Endodermal cell (in vitro differentiated cells): ENCODE data around the gene C13orf46. TPM values are rescaled to one million over a fixed set of nuclear protein-coding genes. Genes with fewer than 3 reads are reported as not detected.
A peak's percentile ranks its signal among the peaks of the same experiment; 100 is the strongest.

ENCODE experiments used
- DNase-seq: peaks from one replicate; pipeline ENCODE4 v3.0.0-alpha.2; 2017
- H3K27ac ChIP-seq: 2 replicates; pipeline ENCODE4 v1.5.1; 2013; ENCODE audit warnings: mild to moderate bottlenecking, low read depth, low read length, moderate library complexity
- H3K27me3 ChIP-seq: 2 replicates; pipeline ENCODE4 v1.6.1; 2013; ENCODE audit warnings: mild to moderate bottlenecking, low read length, moderate library complexity; ENCODE audit not compliant: insufficient read depth, control insufficient read depth, poor library complexity, severe bottlenecking
- H3K36me3 ChIP-seq: 2 replicates; pipeline ENCODE4 v1.7.0; 2013; ENCODE audit warnings: mild to moderate bottlenecking, low read length, moderate library complexity; ENCODE audit not compliant: control insufficient read depth, insufficient read depth
- H3K4me1 ChIP-seq: one replicate; pipeline ENCODE4 v1.7.0; 2013; ENCODE audit warnings: low read length; ENCODE audit not compliant: control insufficient read depth, insufficient read depth
- H3K4me3 ChIP-seq: 2 replicates; pipeline ENCODE4 v1.5.1; 2013; ENCODE audit warnings: mild to moderate bottlenecking, low read length, moderate library complexity
- H3K9ac ChIP-seq: 2 replicates; pipeline ENCODE4 v1.6.1; 2013; ENCODE audit warnings: mild to moderate bottlenecking, low read length, moderate library complexity; ENCODE audit not compliant: poor library complexity, severe bottlenecking; ENCODE audit errors: extremely low read depth
- H3K9me3 ChIP-seq: 2 replicates; pipeline ENCODE4 v1.6.1; 2013; ENCODE audit warnings: mild to moderate bottlenecking, low read length, moderate library complexity; ENCODE audit not compliant: control insufficient read depth
- H3K27ac Mint-ChIP-seq: 2 replicates; pipeline ENCODE4 v1.8.0; 2020; ENCODE audit warnings: mixed read lengths
- H3K27me3 Mint-ChIP-seq: 2 replicates; pipeline ENCODE4 v1.8.0; 2021; ENCODE audit warnings: mild to moderate bottlenecking, mixed read lengths; ENCODE audit not compliant: insufficient read depth
- H3K36me3 Mint-ChIP-seq: 2 replicates; pipeline ENCODE4 v1.8.0; 2020; ENCODE audit warnings: low read depth, mixed read lengths
- H3K4me1 Mint-ChIP-seq: 2 replicates; pipeline ENCODE4 v1.8.0; 2020; ENCODE audit warnings: mixed read lengths
- H3K4me3 Mint-ChIP-seq: 2 replicates; pipeline ENCODE4 v1.8.0; 2020; ENCODE audit warnings: mild to moderate bottlenecking, moderate library complexity, mixed read lengths
- H3K9me3 Mint-ChIP-seq: 2 replicates; pipeline ENCODE4 v1.8.0; 2020; ENCODE audit warnings: mild to moderate bottlenecking, mixed read lengths
- WGBS, 2 experiments: methylation state at CpG; one replicate each; pipeline versions ENCODE4 v1.1.5 to v1.1.7; 2013; ENCODE audit warnings: missing lambda C conversion rate in 2 of 2, mixed read lengths in 1 of 2; ENCODE audit not compliant: insufficient coverage in 1 of 2, insufficient read length in 1 of 2; 5-methylcytosine and 5-hydroxymethylcytosine counted together
- total RNA-seq, 2 donors: library from RNA; stranded (reverse); fragmentation: NEBNext Ultra II Directional in 1 of 2; extraction: Animal tissue kit (Norgen Biotek cat#: 25700) in 1 of 2; gene quantifications; 2 replicates in 1 of 2; 3 replicates in 1 of 2; pipeline ENCODE4 v1.2.1, GENCODE V29; 2021
- TF ChIP-seq, protein P1 (sequence below): fragments of 200-600 bp; sonication (generic); conservative IDR thresholded peaks from 2 replicates; pipeline ENCODE4 v1.5.0; 2021; ENCODE audit warnings: antibody characterized with exemption, mild to moderate bottlenecking

Gene C13orf46
- total RNA-seq, 2 donors from 2014 or later, result 0.20 to 0.27 TPM

DNA sequence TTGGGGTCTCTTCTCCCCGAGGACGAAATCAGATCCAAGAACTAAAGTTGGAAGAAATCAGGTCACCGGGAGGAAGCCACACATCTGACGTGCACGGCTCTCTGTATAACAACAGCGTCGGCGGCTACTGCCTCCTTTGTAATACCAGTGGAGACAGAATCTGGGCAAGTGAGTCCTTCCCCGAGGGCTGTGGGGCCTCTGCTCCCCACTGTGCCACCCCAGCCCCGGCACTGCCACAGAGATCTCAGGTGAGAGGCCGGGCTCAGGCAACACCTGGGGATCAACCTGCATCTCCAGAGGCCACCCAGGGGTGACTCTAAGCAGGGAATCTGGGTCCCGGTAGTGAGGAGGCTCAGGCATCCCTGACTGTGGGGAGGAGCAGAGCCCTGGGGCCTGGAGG, 33.7 kb upstream of the C13orf46 start:
- Mint-ChIP-seq H3K4me3 (no peak overlapping the region), H3K36me3 (peaks cover 16% of the 10 kb centered on the region), H3K9me3 (no peaks in the 10 kb centered on the region), H3K4me1 (no peaks in the 10 kb centered on the region), H3K27ac (peak overlapping the region; percentile 68), H3K27me3 (no peaks in the 10 kb centered on the region)
- no peak overlapping the region for H3K4me3 ChIP-seq
- no peak overlapping the region for H3K9ac ChIP-seq
- H3K27ac ChIP-seq, result no peak overlapping the region
- H3K9me3 ChIP-seq, result no peaks in the 10 kb centered on the region
- H3K4me1 ChIP-seq, result no peaks in the 10 kb centered on the region
- 90 to 95% methylated on average over 8 to 12 of the region's 12 CpGs for WGBS, 2 experiments
- TF ChIP-seq, protein P1, sequence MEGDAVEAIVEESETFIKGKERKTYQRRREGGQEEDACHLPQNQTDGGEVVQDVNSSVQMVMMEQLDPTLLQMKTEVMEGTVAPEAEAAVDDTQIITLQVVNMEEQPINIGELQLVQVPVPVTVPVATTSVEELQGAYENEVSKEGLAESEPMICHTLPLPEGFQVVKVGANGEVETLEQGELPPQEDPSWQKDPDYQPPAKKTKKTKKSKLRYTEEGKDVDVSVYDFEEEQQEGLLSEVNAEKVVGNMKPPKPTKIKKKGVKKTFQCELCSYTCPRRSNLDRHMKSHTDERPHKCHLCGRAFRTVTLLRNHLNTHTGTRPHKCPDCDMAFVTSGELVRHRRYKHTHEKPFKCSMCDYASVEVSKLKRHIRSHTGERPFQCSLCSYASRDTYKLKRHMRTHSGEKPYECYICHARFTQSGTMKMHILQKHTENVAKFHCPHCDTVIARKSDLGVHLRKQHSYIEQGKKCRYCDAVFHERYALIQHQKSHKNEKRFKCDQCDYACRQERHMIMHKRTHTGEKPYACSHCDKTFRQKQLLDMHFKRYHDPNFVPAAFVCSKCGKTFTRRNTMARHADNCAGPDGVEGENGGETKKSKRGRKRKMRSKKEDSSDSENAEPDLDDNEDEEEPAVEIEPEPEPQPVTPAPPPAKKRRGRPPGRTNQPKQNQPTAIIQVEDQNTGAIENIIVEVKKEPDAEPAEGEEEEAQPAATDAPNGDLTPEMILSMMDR, result no peak
- no peak for DNase-seq
- H3K36me3 ChIP-seq, result no peaks in the 10 kb centered on the region
- no peaks in the 10 kb centered on the region for H3K27me3 ChIP-seq

GRCh38 chr13:114005206-114005724, 31.4 kb upstream of the C13orf46 start:
- WGBS, 2 experiments, result 93 to 94% methylated on average over 13 to 15 of the region's 15 CpGs
- no peaks in the 10 kb centered on the region for H3K9me3 Mint-ChIP-seq
- no peak overlapping the region for H3K9ac ChIP-seq
- H3K36me3 ChIP-seq, result no peaks in the 10 kb centered on the region
- H3K4me3 ChIP-seq, result no peak overlapping the region
- TF ChIP-seq, protein P1, result no peak
- H3K4me3 Mint-ChIP-seq, result no peak overlapping the region
- H3K9me3 ChIP-seq, result no peaks in the 10 kb centered on the region
- no peak overlapping the region for H3K27ac ChIP-seq
- no peaks in the 10 kb centered on the region for H3K27me3 ChIP-seq
- DNase-seq, result no peak
- H3K27ac Mint-ChIP-seq, result no peak overlapping the region
- H3K27me3 Mint-ChIP-seq, result no peaks in the 10 kb centered on the region
- peaks cover 8% of the 10 kb centered on the region for H3K36me3 Mint-ChIP-seq
- H3K4me1 Mint-ChIP-seq, result no peaks in the 10 kb centered on the region
- no peaks in the 10 kb centered on the region for H3K4me1 ChIP-seq

DNA sequence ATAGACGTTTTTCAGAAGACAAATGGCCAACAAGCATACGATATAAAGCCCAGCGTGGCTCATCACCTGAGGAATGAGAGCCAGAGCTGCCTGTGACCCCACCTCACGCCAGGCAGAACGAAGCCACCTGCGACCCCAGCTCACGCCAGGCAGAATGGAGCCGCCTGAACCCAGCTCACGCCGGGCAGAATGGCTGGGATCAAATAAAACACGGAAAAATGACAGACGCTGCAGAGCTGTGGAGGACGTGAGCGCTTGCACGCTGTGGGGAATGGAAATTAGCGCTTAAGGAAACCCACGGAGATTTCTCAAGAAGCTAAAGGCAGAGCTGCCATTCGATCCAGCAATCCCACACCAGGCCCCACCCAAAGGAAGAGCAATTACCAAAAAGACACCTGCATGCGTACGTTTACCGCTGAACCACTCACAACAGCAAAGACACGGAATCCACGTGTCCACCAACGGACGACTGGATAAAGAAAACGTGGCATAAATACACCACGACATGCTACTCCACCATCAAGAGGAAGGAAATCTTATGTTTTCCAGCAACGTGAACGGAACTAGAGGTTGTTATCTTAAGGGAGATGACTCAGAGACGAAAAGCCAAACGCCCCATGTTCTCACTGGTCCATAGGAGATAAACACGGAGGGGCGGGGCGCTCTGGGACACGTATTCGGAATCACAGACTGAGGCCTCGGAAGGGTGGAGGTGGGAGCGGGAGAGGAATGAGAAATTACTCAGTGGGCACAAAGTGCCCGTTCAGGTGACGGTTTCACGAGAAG, 30.7 kb upstream of the C13orf46 start:
- Mint-ChIP-seq H3K9me3 (no peaks in the 10 kb centered on the region), H3K36me3 (peaks cover 7% of the 10 kb centered on the region), H3K4me3 (no peak overlapping the region), H3K27ac (no peak overlapping the region), H3K4me1 (no peaks in the 10 kb centered on the region), H3K27me3 (no peaks in the 10 kb centered on the region)
- WGBS, 2 experiments, result 91 to 93% methylated on average over 32 to 41 of the region's 41 CpGs
- Histone ChIP-seq H3K36me3 (no peaks in the 10 kb centered on the region), H3K27ac (no peak overlapping the region), H3K4me1 (no peaks in the 10 kb centered on the region), H3K9ac (no peak overlapping the region), H3K27me3 (no peaks in the 10 kb centered on the region), H3K9me3 (no peaks in the 10 kb centered on the region), H3K4me3 (no peak overlapping the region)
- TF ChIP-seq, protein P1, result no peak
- DNase-seq, result no peak
